ENCODE results near the gene TSFM.

- TF ChIP-seq, protein P1, sequence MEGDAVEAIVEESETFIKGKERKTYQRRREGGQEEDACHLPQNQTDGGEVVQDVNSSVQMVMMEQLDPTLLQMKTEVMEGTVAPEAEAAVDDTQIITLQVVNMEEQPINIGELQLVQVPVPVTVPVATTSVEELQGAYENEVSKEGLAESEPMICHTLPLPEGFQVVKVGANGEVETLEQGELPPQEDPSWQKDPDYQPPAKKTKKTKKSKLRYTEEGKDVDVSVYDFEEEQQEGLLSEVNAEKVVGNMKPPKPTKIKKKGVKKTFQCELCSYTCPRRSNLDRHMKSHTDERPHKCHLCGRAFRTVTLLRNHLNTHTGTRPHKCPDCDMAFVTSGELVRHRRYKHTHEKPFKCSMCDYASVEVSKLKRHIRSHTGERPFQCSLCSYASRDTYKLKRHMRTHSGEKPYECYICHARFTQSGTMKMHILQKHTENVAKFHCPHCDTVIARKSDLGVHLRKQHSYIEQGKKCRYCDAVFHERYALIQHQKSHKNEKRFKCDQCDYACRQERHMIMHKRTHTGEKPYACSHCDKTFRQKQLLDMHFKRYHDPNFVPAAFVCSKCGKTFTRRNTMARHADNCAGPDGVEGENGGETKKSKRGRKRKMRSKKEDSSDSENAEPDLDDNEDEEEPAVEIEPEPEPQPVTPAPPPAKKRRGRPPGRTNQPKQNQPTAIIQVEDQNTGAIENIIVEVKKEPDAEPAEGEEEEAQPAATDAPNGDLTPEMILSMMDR (IDR thresholded peaks at IDR 0.05; ENCODE audit: borderline replicate concordance, extremely low read depth, low read length, poor library complexity, severe bottlenecking), result no peak
- TF ChIP-seq EZH2 (IDR thresholded peaks at IDR 0.05; ENCODE audit: borderline replicate concordance, low read depth, low read length, severe bottlenecking), result no peak
Observed at GRCh38 chr12:57769594-57769993, 13.0 kb upstream of the TSFM start.
